ENCODE results near the gene DCST2.

Gene DCST2

DNA sequence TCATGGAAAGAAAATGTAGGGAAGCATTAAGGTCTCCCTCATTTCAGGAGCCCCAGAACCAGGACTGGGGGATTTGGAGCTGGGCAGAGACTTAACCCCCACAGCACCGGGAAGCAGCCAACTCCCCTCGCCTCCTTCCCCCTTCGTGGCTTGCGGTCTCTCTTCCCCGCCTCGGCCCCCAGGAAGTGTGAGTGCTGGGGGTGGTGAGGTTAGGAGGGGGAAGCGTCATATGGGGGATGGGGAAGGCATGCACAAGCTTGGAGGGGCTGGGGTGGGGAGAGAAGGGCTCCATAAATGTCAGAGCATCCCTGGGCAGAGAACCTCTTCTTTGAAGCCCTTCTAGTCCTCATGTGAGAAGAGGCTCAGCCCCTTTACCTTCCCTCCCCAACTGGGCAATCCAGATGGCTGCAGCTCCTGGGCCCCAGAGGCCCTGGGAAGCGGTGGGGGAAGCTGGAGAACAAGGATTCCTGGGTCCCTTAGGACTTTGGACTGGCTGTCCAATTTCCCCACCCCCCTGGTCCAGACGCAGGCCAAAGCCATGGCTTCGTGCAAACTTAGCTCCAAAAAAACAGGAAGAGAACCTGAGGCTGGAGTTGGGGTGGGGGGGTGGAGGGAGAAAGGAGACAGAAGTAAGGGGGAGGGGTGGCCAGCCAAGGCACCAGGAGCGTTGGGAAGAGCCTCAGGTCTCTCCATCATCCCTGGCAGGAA lies 23.2 kb downstream of the DCST2 start:
- no peak for DNase-seq (ENCODE audit: low read depth)

DNA sequence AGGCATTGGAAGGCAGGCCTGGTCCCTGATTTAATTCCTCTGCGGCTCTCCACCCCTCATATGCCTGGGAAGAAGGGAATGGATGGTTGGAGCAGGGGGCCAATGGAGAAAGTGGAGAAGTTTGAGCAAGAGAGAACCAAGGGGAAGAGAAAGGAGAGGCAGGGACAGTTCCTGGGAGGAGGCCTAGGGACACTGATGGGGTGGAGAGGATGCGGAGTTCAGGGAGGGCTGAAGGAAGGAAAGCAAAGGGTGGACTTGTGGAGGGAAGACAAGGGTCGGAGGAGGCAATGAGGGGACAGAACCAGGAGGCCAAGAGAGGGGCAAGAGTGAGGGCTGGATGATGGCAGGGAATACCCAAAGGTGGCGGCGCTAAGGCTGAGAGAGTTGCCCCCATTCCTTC lies 23.8 kb downstream of the DCST2 start:
- no peak for DNase-seq (ENCODE audit: low read depth)

- no peak for DNase-seq (ENCODE audit: low read depth)
Measured at GRCh38 chr1:155009221-155009711, 24.3 kb downstream of the DCST2 start.

DNA sequence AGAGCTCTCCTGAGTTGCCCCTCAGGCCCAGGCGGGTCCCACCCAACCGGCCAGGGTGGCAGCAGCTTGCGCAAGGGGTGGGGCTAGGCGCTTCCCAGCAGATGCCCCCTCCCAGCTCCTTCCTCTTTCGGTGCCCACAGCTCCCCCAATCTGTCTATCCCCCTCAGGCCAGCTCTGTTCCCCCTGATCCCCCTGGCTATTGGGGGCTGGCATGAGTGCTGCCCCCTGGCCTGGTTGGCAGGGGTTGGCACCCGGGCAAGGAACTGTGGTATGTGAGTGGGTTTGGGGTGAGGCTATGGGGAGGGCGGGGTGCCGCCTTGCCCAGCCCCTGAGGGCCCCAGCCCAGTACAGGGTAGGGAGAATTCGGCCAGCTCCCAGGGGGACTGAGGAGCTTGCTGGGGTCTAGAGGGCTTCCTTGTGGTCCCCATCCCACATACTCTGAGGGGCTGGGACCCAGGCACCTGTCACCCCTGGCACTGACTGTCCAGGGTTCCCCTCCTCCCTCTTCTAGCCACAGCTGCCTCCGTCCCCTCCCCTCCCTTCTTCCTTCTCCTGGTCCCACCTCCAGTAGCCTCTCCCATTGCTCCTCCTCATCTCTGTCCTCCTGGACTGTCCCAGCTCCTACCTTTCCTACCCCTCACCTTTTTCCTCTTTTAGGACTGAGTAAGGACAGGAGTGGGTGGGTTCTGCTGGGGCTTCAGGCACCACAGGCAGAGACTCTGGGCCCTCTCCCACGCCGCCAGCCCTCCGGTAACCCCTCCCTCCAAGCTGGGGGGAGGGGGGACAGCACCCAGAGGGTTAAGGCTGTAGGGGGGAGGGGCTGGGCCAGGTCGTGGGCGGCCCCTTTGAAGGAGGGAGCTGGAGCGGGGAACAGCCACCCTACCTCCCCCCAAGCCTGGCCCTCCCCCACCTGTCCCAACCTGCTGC lies 25.3 kb downstream of the DCST2 start:
- no peak for DNase-seq (ENCODE audit: low read depth)

GRCh38 chr1:155007251-155007828 lies 26.2 kb downstream of the DCST2 start:
- no peak for DNase-seq (ENCODE audit: low read depth)

DNA sequence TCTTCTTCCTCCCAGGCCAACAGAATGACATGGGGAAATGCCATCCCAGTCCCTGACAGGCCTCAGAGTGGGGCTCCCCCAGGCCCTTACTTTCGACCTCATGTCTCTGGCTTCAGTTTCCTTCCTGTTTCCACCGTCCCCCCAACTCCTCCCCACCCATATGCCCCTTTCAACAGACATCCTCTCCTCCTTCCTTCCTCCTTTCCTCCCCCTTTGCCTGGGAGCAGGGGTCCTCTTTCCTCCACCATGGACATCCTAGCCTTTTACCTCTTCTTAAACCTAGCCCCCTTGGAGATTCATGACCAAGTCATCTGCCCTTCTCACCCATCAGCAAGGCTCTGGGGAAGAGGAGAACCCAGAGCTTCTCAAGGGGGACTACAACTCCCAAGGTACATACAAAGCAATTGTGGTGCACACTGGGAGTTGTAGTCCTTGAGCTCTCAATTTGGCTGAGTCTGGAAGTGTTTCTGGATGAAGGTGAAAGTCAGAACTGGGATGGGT lies 26.9 kb downstream of the DCST2 start:
- no peak for DNase-seq (ENCODE audit: low read depth)

- DNase-seq (ENCODE audit: low read depth) = no peak
Measured at GRCh38 chr1:155005076-155006011, 28.2 kb downstream of the DCST2 start.

GRCh38 chr1:155004352-155005075 lies 29.1 kb downstream of the DCST2 start:
- DNase-seq (ENCODE audit: low read depth) = no peak

DNA sequence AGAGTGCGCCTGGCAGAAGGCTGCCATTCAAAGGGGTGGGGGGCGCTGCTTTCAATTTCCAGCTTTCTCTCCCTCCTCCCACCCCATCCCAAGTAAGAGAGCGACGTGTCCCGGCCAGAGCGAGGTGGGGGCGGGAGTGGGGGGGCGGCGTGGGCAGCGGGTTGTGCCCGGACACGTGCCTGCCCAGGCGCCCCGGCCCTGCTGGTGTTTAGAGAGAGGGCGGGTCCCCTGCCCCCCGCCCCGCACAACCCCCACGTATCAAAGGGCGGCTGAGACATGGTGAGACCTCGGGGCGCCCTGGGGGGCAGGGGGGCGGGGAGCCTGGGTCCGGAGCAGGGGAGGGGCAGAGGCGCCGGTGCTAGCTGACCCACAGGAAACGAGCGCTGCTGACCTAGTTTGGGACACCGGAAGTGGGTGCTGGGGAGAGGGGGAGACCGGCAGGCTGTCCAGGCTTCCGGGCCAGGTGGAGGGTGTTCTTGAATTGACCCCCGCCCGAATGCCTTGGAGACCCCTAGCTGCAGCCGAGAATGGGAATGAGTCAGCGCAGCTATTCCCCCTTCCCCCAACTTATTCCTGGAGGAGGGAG lies 29.7 kb downstream of the DCST2 start:
- peak; percentile 52 for DNase-seq (ENCODE audit: low read depth)

- DNase-seq (ENCODE audit: low read depth) = no peak
Measured at GRCh38 chr1:155003227-155003765, 30.3 kb downstream of the DCST2 start.

DNA sequence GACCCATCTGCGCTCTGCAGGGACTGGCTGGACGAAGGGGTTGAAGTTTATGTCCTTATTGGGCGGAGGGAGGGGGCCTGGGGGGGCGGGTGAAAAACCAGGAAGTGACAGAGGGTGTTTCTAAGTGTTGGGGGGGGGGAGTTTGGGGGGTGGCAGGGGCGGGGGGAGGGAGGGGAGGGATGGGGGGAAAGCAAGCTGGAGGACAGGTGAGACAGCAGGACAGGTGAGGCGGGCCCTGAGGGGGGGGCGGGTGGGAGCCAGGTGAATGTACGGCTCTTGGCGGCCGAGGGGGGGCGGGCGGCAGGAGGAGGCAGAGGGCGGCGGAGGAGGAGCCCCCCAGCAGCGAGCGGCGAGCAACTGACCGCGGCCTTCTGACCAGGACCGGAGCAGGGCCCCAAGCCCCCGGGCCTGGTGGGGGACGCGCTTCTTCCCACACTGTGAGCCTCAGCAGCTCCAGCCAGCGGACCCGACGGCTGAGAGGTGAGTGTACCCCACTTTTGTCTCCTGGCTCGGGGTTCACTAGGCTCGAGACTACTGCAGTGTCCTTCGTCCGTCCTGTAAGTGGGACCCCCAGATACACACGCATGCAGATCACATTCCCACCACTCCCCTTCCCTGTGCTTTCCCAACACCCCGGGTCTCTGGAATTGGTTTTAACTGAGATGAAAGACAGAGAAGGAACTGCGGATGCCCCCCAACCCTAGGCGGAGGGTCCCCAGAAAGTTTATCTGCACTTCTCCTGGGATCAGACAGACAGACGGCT lies 30.9 kb downstream of the DCST2 start, which contains the start of gene ZBTB7B:
ZBTB7B (plus strand) TSS at position 339 of the 763 bp plus-strand sequence. CDS start 11,859 bp downstream, outside the sequence.
- DNase-seq (ENCODE audit: low read depth) = no peak

GRCh38 chr1:155001675-155002463 lies 31.7 kb downstream of the DCST2 start:
- DNase-seq (ENCODE audit: low read depth) = peak; percentile 98

DNA sequence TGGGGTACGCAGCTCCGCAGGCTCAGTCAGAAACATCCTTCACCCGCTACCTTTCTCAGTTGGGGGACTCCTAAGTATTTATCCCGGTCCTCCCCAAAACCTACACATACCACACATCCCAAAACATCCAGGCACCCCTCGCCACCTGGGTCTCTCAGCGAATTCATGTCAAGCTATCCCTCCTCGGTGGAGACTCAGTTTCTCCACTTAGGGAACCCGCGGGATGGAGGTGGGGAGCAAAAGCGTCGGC lies 32.2 kb downstream of the DCST2 start:
- no peak for DNase-seq (ENCODE audit: low read depth)

- DNase-seq (ENCODE audit: low read depth) = peak; percentile 86
Measured at GRCh38 chr1:155000726-155001424, 32.7 kb downstream of the DCST2 start.

GRCh38 chr1:155000411-155000725 lies 33.2 kb downstream of the DCST2 start:
- no peak for DNase-seq (ENCODE audit: low read depth)

GRCh38 chr1:154999571-155000410 lies 33.8 kb downstream of the DCST2 start:
- no peak for DNase-seq (ENCODE audit: low read depth)
